Stimulated activated CD4-positive, alpha-beta T cell treated with anti-CD3 and anti-CD28 coated beads, Interleukin-4, amount 100 ng/mL, for 48 hours (primary cell): ENCODE results near the gene GRIN2A.

Experiments
- DNase-seq, 2 donors: peaks; one replicate each; pipeline ENCODE4 v3.0.0-alpha.2; 2020; ENCODE audit warnings: low read depth in 2 of 2

GRIN2A gene

DNA sequence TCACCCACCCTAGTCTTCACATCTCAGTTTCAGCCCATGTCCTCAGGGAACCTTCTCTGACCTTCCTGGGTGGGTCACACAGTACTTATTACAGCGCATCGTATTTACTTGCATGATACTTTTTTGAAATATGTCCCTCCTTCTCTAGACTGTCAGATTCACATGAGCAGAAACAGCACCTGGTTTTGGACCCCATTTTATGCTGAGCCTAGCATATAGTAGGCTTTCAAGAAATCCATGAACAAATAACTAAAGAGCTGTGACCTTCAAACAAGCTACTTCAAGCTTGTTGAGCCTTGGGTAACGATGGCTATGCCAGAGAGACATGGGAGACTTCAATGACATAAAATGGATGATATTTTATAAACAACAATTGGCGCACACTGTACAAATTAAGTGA lies 150.3 kb downstream of the GRIN2A start:
- no peak for DNase-seq

DNA sequence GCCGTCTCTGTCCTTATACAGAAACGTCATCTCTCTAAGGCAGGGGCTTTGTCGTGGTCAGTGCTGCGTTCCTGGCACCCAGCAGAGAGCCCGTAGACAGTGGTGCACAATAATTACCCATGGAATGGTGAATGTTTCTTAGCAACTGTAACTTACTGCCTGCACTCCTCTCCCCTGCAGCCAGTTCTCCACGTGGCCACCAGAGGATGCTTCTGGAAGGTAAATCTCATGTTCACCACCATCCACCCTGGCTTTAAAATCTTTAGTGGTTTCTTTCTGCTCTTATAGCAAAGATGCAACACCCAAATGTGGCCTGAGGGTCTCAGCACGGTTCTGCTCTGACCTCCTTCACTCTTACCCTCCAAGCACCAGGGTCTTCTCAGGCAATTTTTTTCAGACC lies 150.8 kb downstream of the GRIN2A start:
- no peak for DNase-seq

DNA sequence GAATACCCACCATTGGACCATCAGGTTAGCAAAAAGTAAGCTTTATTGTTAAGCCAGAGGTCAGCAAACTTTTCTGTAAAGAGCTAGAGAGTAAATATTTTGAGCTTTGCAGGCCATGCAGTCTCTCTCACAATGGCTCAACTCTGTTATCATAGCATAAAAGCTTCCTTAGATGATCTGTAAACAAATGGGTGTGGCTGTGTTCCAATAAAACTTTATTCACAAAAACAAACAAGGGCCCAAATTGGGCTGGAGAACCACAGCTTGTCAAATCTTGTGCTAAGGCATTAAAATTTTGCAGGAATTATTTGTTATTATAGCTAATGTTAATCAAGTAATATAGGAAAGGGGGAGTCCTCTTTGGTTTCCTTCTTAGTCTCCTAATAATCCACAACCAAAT lies 153.6 kb downstream of the GRIN2A start:
- no peak for DNase-seq

DNA sequence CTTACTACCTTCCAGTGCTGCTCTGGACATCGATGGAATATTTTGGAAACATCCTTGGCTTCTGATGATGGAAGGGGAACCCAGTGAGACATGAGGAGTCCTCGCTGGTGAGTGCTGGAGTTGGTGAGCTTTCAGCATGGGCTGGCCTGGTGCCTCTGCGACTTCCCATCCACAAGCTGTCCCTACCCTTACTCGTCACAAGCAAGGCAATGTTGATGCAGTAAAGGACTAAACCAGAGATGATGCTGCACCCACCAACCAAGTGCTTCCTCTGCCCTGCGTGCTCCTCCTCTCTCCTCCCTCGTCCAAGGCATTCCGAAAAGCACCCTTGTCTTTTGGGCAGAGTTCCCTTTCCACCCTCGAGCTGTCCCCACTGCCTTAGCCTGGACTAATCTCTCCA lies 154.7 kb downstream of the GRIN2A start:
- no peak for DNase-seq

DNA sequence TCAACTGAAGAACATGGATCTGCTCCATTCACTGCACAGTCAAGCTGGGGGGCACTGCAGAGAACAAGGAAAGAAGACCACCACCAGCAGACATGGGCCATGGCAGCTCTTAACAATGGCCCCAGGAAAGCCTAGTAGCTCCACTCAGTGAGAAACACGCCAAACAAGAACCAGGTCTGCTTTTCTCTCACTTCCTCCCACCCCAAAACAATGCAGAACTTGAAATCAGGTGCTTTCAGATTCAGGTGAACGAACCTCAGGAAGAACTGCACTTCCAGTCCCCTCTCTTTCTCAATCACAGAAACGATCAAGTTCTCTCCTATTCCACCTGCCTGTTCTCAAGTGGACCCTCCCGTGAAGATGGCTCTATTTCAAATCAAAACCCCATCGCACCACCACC lies 155.6 kb downstream of the GRIN2A start:
- DNase-seq, result no peak

DNA sequence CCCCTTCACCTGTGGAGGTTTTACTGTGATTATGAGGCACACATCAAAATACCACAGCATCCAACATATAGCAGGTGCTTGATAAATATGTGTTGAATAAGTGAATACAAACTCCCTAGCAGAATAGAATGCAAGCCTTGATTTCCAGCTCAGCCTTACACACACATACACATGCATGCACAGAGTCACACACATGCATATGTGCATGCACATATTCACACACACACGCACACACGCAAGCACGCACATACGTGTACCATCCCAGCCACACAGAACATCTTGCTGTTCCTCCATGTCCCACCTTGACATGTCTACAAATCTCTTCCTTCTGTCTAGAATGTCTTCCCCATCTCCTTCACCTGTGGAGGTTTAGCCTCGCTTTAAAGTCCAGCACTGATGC lies 160.1 kb downstream of the GRIN2A start:
- no peak for DNase-seq

DNA sequence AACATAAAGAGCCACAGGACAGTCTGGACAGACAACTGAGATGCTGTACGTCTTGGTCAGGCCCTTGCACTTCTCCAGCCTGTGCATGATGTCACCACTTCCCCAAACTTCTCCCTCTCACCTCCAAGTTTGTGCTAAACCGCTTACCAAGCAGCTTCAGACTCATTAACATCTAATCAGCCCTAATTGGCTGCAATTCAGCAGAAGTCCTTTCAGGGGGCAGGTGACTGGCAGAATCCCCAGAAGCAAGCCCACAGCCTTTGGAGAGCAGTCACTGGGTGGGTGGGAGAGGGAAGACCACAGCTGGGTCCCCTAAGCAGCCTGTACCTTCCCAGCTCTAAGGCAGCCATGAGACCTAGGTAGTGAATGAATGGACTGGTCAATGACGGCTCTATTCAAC lies 161.4 kb downstream of the GRIN2A start:
- DNase-seq, result no peak

DNA sequence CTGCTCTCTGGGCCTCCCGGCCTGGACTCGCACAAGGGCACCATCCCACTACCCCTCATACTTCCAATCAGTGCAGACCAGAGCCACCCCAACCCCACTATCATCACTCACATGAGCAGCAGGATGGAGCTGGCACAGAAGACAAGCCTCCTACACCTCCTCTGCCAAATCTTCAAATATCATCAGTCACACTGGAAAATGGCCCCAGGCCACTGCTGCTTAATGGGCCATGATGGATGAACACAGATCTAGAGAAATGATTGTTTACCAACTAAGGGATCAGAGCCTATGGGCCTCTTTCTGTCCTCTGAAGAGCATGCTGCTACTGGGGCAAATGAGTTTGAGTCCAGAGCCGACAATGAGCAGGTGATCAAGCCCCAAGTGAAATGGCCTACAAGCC lies 165.5 kb downstream of the GRIN2A start:
- no peak for DNase-seq

DNA sequence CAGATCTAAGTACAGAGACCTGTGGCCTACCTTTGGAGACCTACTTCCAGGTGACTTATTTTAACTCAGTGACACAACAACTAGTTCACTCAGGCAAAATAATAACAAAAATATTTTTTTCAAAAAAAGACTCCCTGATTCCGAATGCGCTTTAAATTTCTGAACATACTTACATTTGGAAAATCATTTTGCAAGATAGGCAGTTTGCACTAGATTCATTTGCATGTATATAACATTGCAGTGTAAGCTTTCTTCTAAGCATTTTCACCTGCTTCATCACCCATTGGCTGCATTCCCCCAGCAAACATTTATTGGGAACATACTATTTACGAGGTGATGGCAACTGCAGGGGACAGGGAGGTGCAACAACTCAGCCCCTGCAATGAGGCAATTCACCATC lies 166.8 kb downstream of the GRIN2A start:
- DNase-seq, result no peak

DNA sequence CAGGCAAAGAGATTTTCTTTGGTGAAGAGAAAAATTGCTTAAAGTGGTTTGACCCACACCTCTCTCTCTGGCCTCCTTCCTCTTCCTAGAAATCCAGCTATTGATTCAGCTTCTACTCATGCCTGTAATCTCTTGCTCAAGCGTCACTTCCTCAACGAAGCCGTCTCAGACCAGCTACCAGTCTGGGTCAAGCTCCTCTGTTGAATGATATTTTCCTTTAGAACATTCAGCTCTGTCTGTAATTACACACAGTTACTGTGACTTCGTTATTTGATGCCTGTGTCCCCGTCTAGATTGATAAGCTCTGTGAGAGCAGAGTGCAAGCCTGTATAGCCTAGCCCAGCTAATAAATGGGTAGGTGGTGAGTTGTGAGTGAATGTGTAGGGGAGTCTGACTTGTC lies 168.5 kb downstream of the GRIN2A start:
- no peak for DNase-seq

DNA sequence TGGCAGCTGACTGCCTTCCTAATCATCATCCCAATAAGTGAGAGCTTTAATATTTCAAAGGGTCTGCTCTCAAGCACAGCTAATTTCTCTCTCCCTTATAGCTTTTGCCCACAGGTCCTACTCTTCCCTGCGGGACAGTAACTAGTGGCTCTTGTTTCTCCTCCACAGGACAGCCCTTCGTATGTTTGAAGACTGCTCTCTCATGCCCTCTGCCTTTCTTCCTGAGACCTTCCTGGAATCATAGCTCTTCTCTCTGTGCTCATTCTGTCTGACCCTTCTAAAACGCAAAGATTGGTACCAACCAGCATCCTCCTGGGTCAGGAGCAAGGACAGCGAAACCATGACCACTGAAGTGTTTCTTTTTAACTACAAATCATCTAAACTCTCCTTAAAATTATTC lies 168.9 kb downstream of the GRIN2A start:
- DNase-seq, result no peak

DNA sequence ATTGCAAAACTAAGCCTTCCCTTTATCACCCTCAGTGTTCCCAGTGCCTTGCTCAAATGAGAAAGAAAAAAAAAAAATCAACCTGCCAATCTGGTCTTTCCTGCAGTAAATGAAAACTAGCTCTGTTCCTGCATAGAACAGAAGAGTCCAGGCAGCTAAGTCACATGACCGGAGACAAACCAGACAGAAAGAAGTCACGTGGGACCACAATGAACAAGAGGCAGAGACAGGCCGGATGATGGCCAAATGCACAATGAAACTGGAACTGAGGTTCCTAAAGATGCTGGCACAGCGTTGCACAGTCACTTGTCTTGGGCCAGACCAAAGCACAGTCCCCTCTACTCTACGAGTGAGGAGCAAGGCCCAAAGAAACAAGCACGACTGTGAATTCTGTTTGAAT lies 172.5 kb downstream of the GRIN2A start:
- DNase-seq, result no peak

DNA sequence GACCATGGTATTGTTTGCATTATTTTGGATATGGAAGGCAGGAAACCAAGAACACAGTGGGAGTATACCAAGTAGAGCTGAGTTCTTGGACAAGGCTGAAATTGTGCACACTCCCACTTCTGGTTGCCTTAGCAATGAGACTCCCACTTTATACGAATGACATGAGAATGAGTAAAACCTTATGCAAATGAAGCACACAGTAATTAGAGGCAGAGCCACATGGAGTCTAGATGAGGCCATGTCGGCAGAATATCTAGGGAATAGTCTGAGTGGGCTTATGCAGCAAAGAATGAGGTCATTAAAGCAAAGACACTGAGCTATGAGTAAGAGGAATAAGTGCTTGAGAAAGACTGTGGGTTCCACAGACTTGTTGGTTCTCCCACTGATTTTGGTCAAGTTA lies 178.7 kb downstream of the GRIN2A start:
- no peak for DNase-seq

DNA sequence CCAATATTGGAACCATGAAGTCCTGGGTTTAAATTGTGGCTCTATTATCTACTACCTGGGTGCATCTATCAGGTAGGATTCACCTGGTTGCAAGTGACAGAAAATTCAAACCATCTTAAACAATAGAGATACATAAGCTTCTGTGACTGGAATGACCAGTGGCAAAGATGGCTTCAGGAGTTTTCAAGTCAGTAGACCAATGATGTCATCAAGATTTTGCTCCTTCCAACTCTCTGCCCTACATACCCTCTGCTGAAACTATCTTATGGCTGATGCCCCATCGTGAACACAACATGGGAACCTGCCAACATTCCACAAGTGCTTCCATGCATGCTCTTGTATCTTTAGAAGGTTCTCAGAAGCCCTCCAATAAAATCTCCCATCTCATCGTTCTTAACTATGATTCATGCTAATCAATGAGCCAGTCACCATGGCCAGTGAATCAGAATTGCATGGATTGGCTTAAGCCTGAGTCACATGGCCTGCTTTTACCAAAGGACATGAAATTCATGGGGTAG lies 180.9 kb downstream of the GRIN2A start:
- no peak for DNase-seq

DNA sequence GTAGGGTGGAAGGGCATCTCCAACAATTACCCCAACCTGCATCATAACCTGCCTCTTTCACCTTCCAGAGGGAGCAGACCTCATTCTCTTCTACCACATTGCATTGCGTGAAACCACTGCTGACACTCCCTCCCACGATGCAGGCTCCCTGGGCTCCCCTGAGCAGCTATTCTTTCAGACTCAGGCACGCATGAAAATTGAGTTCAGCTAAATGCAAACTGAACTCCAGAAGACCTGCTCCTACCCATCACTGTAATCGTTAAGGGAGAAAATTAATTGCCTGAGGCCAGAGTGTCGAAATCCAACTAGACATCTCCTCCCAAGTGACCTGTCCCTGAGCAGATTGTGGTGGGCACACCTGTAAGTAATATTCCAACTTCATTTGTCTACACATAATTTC lies 186.0 kb downstream of the GRIN2A start:
- no peak for DNase-seq

DNA sequence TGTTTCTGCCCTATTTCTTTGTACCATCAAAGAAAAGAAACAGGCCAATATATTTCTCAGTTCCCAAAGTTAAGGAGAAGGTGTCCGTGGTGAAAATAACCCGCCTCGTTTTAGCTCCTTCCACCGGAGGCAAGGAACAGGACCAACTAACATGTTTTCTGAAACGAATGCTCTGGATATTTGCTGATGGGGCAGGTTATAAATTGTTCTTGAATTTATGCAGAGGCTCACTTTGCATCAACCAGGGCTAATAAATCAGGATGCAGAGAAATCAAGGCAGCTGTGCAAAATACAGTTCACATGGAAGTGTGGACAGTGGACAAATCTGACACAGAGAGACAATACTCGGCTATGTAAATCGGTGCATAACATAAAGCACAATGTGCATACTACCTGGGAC lies 189.8 kb downstream of the GRIN2A start:
- DNase-seq, result no peak

DNA sequence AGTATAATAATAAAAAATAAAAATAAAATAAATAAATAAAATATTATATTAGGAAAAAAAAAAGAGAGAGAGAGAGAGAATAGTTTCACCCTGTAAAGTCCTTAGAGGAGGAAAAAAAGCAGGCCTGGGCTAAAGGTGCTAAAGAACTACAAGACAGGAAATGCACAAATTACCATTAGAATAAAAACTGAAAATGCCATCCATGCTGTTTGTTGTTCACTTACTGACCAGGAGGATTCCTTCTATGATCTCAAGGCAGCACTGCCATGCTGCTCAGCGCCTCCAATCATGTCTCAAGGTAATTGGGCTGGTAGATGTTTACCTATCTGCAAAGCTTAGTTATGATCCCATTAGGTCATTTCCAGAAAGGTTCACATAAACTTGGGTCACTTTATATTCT lies 201.2 kb downstream of the GRIN2A start:
- no peak for DNase-seq

DNA sequence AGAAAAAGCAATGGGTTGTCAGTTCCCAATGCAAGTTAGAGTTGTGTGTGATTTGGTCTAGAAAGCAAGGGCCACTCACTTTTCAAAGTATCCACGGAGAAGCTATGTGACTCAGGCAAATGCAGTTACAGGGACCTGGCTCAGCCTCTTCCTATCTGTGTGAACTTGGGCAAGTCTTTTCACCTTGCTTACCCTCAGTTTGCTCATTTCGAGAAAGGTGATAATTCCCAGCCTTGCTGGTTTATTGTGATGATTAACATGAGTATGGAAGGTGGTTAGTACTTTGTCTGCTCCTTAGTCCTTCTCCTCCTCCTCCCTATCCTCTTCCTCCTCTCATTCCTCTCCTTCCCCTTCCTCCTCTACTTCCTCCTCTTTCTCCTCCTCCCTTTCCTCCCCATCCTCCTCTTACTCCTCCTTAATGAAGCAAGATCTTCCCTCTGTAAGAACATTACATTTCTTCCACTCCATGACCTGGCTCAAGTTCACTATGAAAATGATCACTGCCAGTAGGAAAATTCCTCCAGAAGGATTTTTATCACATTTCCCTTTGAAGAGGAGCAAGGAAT lies 204.0 kb downstream of the GRIN2A start:
- no peak for DNase-seq

DNA sequence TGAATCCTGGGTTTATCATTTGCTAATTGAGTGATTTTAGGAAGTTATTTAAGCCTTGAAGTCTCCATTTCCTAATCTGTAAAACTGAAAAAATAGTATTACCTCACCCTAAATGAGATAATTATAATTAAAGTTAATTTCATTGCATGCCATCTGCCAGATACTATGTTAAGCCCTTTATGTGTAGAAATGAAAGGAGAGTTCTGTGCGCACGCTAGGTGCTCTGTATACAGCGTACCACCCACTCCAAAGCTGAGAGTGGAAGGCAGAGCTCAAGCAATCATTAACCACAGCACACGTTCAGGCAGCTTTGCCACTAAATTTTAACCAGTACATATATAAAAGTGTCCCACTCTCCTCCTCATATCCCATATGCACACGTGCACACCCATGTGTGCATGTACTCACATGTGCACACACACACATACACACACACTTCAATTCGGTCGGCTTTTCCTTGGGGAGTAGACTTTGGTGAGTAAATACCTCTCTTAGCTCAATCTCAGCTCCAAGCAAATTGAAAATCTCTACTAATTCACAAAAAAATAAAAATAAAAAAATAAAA lies 204.8 kb downstream of the GRIN2A start:
- DNase-seq, result no peak

DNA sequence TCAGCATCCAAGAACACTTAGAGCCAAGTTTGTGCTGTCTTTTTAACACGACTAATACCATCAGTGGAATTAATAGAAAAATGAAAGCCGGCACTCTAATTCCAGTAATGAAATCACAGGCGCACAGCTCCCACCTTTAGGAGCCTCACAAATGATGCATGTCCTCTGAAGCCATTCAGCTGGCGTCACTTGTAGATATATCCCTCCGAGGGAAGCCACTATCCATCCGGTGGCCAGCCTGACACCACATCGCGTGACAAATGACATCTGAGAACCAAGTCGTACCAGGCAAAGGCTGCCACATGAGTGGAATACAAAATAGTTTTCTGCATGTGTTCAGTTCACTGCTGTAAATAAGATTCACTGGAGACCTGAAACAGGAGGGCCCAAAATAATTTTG lies 205.6 kb downstream of the GRIN2A start:
- no peak for DNase-seq

DNA sequence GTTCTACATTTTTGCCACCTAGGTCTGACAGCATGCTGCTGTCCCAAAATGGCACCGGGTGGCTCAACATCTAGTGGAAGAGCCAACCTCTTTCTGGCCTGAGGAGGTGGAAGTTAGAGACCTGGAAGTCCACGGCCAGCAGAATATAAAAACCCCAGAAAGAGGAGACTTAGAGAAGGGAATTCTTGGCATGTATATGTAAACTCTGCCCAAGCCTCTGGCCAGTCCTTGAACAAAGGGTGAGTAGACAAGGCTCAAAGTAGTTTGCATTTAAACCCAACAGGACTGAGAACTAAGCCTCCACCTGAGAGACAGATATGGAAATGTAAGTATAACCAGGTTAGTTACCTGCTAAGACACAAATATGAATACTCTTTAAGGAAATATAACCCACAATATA lies 210.3 kb downstream of the GRIN2A start:
- DNase-seq, result no peak

DNA sequence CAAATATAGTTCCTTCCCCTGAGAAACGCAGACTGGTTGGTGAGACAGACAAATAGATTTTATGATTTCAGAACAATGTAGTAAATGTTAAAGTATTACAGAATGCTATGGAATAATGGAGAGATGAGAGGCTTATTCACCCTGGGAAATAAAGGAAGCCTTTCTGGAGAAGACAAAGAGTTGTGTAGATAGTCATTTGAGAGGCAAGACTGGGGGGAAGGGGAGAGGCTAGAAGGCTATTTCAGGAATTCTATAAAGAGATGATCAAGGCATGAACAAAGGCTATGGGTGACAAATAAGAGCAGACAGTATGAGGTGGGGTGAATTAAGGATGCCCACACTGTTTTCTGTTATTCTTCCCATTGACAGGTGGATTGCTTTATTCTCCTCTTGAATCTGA lies 211.4 kb downstream of the GRIN2A start:
- no peak for DNase-seq

DNA sequence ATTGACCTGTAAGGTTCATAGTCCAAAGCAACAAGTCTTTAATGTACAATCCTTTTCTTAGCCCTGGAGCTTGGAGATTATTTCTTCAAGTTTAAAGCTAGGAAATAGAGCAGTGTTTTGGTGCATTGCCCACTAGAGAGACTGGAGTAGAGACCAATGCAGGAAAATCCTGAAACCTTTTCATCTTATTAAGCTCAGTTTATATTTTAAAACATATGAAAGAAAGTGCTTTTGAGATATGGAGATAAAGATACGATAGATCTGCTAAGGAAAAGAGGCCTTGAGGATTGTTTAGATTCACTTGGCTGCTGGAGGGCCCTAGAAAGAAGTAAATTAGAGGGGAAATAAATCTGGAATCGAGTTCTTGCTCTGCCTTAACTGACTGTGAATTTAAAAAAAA lies 212.0 kb downstream of the GRIN2A start:
- no peak for DNase-seq

DNA sequence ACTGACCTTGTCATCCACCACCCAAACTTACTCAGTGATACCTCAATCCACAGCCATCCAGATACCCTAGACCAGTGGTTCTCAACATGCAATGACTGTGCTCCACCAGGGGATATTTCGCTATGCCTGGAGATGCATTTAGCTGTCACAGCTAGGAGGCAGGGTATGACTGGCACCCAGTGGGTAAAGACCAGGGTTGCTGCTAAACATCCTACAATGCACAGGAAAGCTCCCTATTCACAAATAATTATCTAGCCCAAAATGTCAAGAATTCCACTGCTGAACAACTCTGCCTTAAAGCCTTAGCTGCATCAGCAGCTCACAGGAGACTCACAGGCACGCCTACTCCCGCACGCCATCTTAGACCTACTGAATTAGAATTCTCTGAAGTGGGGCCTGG lies 212.6 kb downstream of the GRIN2A start:
- no peak for DNase-seq
